ENCODE measurements around the gene BMP2K. TPM values are rescaled to one million over a fixed set of nuclear protein-coding genes. Genes with fewer than 3 reads are reported as not detected.

BMP2K gene
- total and polyA plus RNA-seq, 7 donors, result 3.5 to 19.1 (median 15.2) TPM

DNA sequence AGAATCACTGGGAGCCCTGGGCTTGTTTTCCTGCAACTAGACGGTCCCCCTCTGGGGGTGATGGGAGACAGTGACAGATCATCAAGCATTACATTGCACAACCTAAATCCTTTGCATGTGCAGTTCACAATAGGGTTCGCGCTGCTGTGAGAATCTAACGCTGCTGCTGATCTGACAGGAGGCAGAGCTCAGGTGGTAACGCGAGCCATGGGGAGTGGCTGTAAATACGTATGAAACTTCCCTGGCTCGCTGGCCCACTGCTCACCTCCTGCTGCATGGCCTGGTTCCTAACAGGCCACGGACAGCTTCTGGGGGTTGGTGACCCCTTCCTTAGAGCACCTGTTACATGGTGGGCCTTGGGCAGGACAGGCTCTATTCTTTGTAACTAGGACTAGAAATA is 152.7 kb downstream of the BMP2K start:
- intact Hi-C loops (cut with DNase I), result no loop called here
- H3K36me3 ChIP-seq (ENCODE audit: insufficient read depth in 1 of 2, low read depth in 1 of 2), result peaks cover 5 to 51% of the 10 kb centered on the region in 2 donors
- H3K9me3 ChIP-seq, result no peaks in the 10 kb centered on the region
- no peak overlapping the region for H3K27ac ChIP-seq
- ATAC-seq, result no peak
- H3K27me3 ChIP-seq (ENCODE audit: insufficient read depth in 3 of 3, low read length in 2 of 3), result no peaks in the 10 kb centered on the region
- WGBS, 3 donors, result 92 to 94% (median 92%) methylated on average over 9 of the region's 9 CpGs
- TF ChIP-seq, protein P1, sequence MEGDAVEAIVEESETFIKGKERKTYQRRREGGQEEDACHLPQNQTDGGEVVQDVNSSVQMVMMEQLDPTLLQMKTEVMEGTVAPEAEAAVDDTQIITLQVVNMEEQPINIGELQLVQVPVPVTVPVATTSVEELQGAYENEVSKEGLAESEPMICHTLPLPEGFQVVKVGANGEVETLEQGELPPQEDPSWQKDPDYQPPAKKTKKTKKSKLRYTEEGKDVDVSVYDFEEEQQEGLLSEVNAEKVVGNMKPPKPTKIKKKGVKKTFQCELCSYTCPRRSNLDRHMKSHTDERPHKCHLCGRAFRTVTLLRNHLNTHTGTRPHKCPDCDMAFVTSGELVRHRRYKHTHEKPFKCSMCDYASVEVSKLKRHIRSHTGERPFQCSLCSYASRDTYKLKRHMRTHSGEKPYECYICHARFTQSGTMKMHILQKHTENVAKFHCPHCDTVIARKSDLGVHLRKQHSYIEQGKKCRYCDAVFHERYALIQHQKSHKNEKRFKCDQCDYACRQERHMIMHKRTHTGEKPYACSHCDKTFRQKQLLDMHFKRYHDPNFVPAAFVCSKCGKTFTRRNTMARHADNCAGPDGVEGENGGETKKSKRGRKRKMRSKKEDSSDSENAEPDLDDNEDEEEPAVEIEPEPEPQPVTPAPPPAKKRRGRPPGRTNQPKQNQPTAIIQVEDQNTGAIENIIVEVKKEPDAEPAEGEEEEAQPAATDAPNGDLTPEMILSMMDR (IDR thresholded peaks at IDR 0.05), result no peak
- no peaks in the 10 kb centered on the region for H3K4me1 ChIP-seq
- DNase-seq, result no peak
- H3K4me3 ChIP-seq, result no peak overlapping the region

DNA sequence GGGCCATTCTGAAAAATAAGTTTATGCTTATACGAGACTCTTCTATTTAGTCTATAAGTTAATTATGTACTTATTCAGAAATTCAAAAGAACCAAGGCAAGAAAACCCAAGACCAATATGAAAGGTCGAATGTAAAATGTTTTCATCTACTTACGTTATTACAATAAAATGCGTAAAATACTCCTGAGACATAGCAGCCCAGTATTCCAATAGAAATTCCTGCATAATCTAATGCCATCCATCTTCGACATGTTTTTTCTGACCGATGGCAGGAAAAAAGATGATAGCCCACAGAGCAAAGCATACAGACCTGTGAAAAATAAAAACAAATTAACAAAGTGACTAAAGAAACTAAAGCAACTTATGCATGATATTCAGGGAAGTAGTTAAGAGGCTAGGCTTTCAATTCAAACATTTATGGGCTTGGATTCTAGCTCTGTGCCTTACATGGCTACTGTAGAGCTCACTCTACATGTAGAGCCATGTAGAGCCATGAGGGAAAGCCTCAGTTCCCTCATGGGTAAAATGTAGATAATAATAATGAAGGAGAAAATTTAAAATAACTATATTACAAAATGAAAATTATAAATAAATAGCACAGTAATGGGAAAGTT is 154.0 kb downstream of the BMP2K start:
- no peak overlapping the region for H3K4me3 ChIP-seq
- WGBS, 3 donors, result 97 to 98% (median 97%) methylated on average over 6 of the region's 6 CpGs
- no peak for ATAC-seq
- no peaks in the 10 kb centered on the region for H3K9me3 ChIP-seq
- TF ChIP-seq, protein P1 (IDR thresholded peaks at IDR 0.05), result no peak
- no peaks in the 10 kb centered on the region for H3K27me3 ChIP-seq (ENCODE audit: insufficient read depth in 3 of 3, low read length in 2 of 3)
- intact Hi-C loops (cut with DNase I), result no loop called here
- peaks cover 5 to 46% of the 10 kb centered on the region in 2 donors for H3K36me3 ChIP-seq (ENCODE audit: insufficient read depth in 1 of 2, low read depth in 1 of 2)
- H3K27ac ChIP-seq, result no peak overlapping the region
- DNase-seq, result no peak
- no peaks in the 10 kb centered on the region for H3K4me1 ChIP-seq

DNA sequence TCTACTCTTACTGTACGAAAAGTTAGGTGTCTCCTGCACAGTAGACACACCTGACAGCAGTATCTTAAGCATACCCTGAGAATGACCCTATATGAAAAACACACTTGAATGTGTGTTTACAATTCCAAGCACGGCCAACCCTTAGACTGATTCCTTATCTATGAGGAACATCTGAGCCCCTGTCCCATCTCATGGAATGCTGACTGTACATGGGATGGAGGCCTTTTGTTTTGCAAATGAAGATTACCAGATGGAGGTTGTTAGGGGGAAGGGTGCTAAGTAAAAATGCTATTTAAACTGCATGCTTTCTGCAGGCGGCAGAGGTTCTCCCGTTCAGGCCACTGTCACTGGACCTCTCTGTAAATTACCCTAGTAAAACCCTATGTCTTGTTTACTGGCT is 160.8 kb downstream of the BMP2K start:
- Histone ChIP-seq H3K9me3 (no peaks in the 10 kb centered on the region), H3K4me1 (peaks cover 11% of the 10 kb centered on the region), H3K36me3 (ENCODE audit: insufficient read depth in 1 of 2, low read depth in 1 of 2) (no peaks in the 10 kb centered on the region), H3K27me3 (ENCODE audit: insufficient read depth in 3 of 3, low read length in 2 of 3) (no peaks in the 10 kb centered on the region), H3K4me3 (no peak overlapping the region), H3K27ac (no peak overlapping the region)
- DNase-seq, result no peak
- ATAC-seq, result no peak
- WGBS, 3 donors, result 83 to 87% (median 85%) methylated on average over 4 of the region's 4 CpGs
- TF ChIP-seq, protein P1 (IDR thresholded peaks at IDR 0.05), result no peak
- intact Hi-C loops (cut with DNase I), result no loop called here

DNA sequence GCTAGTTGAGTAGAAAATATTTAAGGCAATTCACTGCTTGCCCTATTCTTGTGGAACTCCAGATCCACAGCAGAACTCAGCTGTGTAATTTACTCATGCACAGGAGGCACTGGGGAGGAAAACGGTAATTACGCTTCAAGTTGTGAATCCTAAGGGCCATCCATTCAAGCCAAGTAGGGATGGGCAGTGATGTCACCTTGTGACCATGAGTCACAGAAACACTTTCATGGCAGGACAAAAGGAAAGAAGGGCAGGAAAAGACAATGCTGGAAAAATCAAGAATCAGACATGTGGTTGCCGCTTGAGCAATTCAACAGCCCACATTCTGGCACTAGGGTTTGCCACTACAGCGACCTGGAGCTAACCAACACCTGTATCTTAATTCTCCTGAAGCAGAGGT is 161.7 kb downstream of the BMP2K start:
- H3K27ac ChIP-seq, result no peak overlapping the region
- no peak for ATAC-seq
- no peaks in the 10 kb centered on the region for H3K9me3 ChIP-seq
- no peaks in the 10 kb centered on the region for H3K36me3 ChIP-seq (ENCODE audit: insufficient read depth in 1 of 2, low read depth in 1 of 2)
- DNase-seq, result no peak
- peaks cover 11% of the 10 kb centered on the region for H3K4me1 ChIP-seq
- H3K27me3 ChIP-seq (ENCODE audit: insufficient read depth in 3 of 3, low read length in 2 of 3), result no peaks in the 10 kb centered on the region
- peak overlapping the region; percentile 97 for H3K4me3 ChIP-seq
- TF ChIP-seq, protein P1 (IDR thresholded peaks at IDR 0.05), result no peak
- intact Hi-C loops (cut with DNase I), result no loop called here
- 80 to 87% (median 82%) methylated on average over 4 of the region's 4 CpGs for WGBS, 3 donors

DNA sequence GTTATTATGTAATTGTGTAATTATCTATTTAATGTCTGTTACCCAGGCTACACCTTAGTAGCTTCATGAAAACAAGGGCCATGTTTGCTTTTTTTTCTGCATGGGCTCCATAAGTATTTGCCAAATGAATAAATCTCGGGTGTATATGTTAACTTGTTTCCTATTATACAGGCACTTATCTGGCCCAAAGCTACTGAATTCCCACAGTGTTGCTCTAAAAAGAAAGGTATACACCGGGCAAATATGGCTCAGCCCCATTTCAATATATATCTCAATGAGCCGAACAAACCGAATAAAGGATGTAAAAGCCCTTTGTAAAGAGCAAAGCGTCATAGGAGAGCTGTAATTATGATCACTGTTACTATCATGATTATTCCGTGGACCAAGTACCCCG is 162.3 kb downstream of the BMP2K start:
- Histone ChIP-seq H3K27me3 (ENCODE audit: insufficient read depth in 3 of 3, low read length in 2 of 3) (no peaks in the 10 kb centered on the region), H3K4me3 (peak overlapping the region; percentile 97), H3K4me1 (peaks cover 11% of the 10 kb centered on the region), H3K9me3 (no peaks in the 10 kb centered on the region), H3K27ac (no peak overlapping the region), H3K36me3 (ENCODE audit: insufficient read depth in 1 of 2, low read depth in 1 of 2) (no peaks in the 10 kb centered on the region)
- TF ChIP-seq, protein P1 (IDR thresholded peaks at IDR 0.05), result no peak
- ATAC-seq (no peak), DNase-seq (no peak)
- WGBS, 3 donors, result 4 to 5% (median 5%) methylated on average over 7 of the region's 7 CpGs
- intact Hi-C loops (cut with DNase I), result no loop called here
